H9 (cell line): ENCODE data around the gene SETBP1. TPM values are rescaled to one million over a fixed set of nuclear protein-coding genes. Genes with fewer than 3 reads are reported as not detected.

Experiments
- DNase-seq: peaks from one replicate; pipeline ENCODE4 v3.0.0-alpha.2; 2017
- H2AFZ ChIP-seq: one replicate; pipeline ENCODE4 v1.6.1; 2013; ENCODE audit warnings: mild to moderate bottlenecking, low read length, control low read depth, moderate library complexity
- H2AK5ac ChIP-seq: 2 replicates; pipeline ENCODE4 v1.6.1; 2013; ENCODE audit warnings: low read length, control low read depth, mixed read lengths; ENCODE audit not compliant: insufficient read length
- H2BK120ac ChIP-seq: one replicate; pipeline ENCODE4 v1.6.1; 2013; ENCODE audit warnings: low read depth, mild to moderate bottlenecking, low read length, control low read depth, inconsistent platforms; ENCODE audit not compliant: poor library complexity, severe bottlenecking
- H2BK12ac ChIP-seq: 2 replicates; pipeline ENCODE4 v1.6.1; 2013; ENCODE audit warnings: low read length, control low read depth, mixed read lengths, low read depth; ENCODE audit not compliant: insufficient read length
- H2BK15ac ChIP-seq: 2 replicates; pipeline ENCODE4 v1.6.1; 2013; ENCODE audit warnings: low read depth, low read length, control low read depth
- H2BK20ac ChIP-seq: one replicate; pipeline ENCODE4 v1.6.1; 2013; ENCODE audit warnings: low read depth, mild to moderate bottlenecking, low read length, control low read depth, inconsistent platforms; ENCODE audit not compliant: poor library complexity, severe bottlenecking
- H2BK5ac ChIP-seq: 2 replicates; pipeline ENCODE4 v1.6.1; 2013; ENCODE audit warnings: low read length, control low read depth, mixed read lengths; ENCODE audit not compliant: insufficient read length
- H3K14ac ChIP-seq: 2 replicates; pipeline ENCODE4 v1.6.1; 2013; ENCODE audit warnings: low read length, control low read depth; ENCODE audit not compliant: insufficient read depth
- H3K18ac ChIP-seq: 2 replicates; pipeline ENCODE4 v1.6.1; 2013; ENCODE audit warnings: low read depth, mild to moderate bottlenecking, mixed read lengths, low read length, control low read depth; ENCODE audit not compliant: insufficient read length
- H3K23ac ChIP-seq: 2 replicates; pipeline ENCODE4 v1.6.1; 2013; ENCODE audit warnings: low read length, control low read depth, mixed read lengths, low read depth; ENCODE audit not compliant: insufficient read length
- H3K23me2 ChIP-seq: 2 replicates; pipeline ENCODE4 v1.6.1; 2013; ENCODE audit warnings: low read depth, mild to moderate bottlenecking, mixed read lengths, low read length, control low read depth; ENCODE audit not compliant: insufficient read length, poor library complexity, severe bottlenecking
- H3K27ac ChIP-seq: 2 replicates; pipeline ENCODE4 v1.5.1; 2013; ENCODE audit warnings: low read length, control low read depth, mixed read lengths, low read depth; ENCODE audit not compliant: insufficient read length
- H3K27me3 ChIP-seq: 2 replicates; pipeline ENCODE4 v1.6.1; 2013; ENCODE audit warnings: low read length, control low read depth, inconsistent platforms; ENCODE audit not compliant: insufficient read depth
- H3K4ac ChIP-seq: 2 replicates; pipeline ENCODE4 v1.6.1; 2013; ENCODE audit warnings: low read depth, mild to moderate bottlenecking, control low read depth, inconsistent platforms, low read length, moderate library complexity
- H3K4me1 ChIP-seq: 2 replicates; pipeline ENCODE4 v1.6.1; 2013; ENCODE audit warnings: low read length, control low read depth, inconsistent platforms; ENCODE audit not compliant: insufficient read depth
- H3K4me2 ChIP-seq: 2 replicates; pipeline ENCODE4 v1.6.1; 2013; ENCODE audit warnings: low read length, control low read depth, mixed read lengths; ENCODE audit not compliant: insufficient read length, insufficient read depth
- H3K56ac ChIP-seq: 2 replicates; pipeline ENCODE4 v1.6.1; 2013; ENCODE audit warnings: low read depth, mild to moderate bottlenecking, mixed read lengths, low read length, control low read depth; ENCODE audit not compliant: insufficient read length
- H3K79me1 ChIP-seq: 2 replicates; pipeline ENCODE4 v1.6.1; 2013; ENCODE audit warnings: low read depth, mild to moderate bottlenecking, moderate library complexity, low read length, control low read depth, inconsistent platforms; ENCODE audit not compliant: insufficient read depth, poor library complexity, severe bottlenecking
- H3K79me2 ChIP-seq: 2 replicates; pipeline ENCODE4 v1.6.1; 2013; ENCODE audit warnings: low read length, control low read depth, inconsistent platforms; ENCODE audit not compliant: insufficient read depth
- H3K9ac ChIP-seq: 2 replicates; pipeline ENCODE4 v1.6.1; 2013; ENCODE audit warnings: low read length, control low read depth, mixed read lengths; ENCODE audit not compliant: insufficient read length; ENCODE audit errors: extremely low read depth
- H3K9me3 ChIP-seq: one replicate; pipeline ENCODE4 v1.6.1; 2013; ENCODE audit warnings: low read depth, low read length, inconsistent platforms; ENCODE audit not compliant: control insufficient read depth
- H3T11ph ChIP-seq: one replicate; pipeline ENCODE4 v1.6.1; 2013; ENCODE audit warnings: mild to moderate bottlenecking, low read length, control low read depth, inconsistent platforms
- H4K20me1 ChIP-seq: one replicate; pipeline ENCODE4 v1.6.1; 2013; ENCODE audit not compliant: control insufficient read depth, insufficient read length, insufficient read depth
- H4K5ac ChIP-seq: 2 replicates; pipeline ENCODE4 v1.6.1; 2013; ENCODE audit warnings: low read depth, mild to moderate bottlenecking, mixed read lengths, low read length, control low read depth; ENCODE audit not compliant: insufficient read length
- H4K8ac ChIP-seq: replicated peaks from 2 replicates; pipeline ENCODE4 v1.6.1; 2013; ENCODE audit warnings: low read length, control low read depth, mixed read lengths, low read depth; ENCODE audit not compliant: insufficient read length
- H4K91ac ChIP-seq: 2 replicates; pipeline ENCODE4 v1.6.1; 2013; ENCODE audit warnings: low read depth, mild to moderate bottlenecking, moderate library complexity, mixed read lengths, low read length, control low read depth; ENCODE audit not compliant: insufficient read length
- H3K27ac Mint-ChIP-seq, 3 experiments: 2 replicates in 2 of 3; 3 replicates in 1 of 3; pipeline ENCODE4 v1.8.0; 2020 to 2021; ENCODE audit warnings: mixed read lengths in 3 of 3, mild to moderate bottlenecking in 1 of 3, moderate library complexity in 1 of 3
- H3K27me3 Mint-ChIP-seq: 2 replicates; pipeline ENCODE4 v1.8.0; 2021; ENCODE audit warnings: low read depth, mild to moderate bottlenecking, moderate library complexity, mixed read lengths
- H3K36me3 Mint-ChIP-seq, 3 experiments: 2 replicates in 2 of 3; 3 replicates in 1 of 3; pipeline ENCODE4 v1.8.0; 2020 to 2021; ENCODE audit warnings: low read depth in 3 of 3, mixed read lengths in 3 of 3; ENCODE audit not compliant: insufficient read depth in 1 of 3
- H3K4me1 Mint-ChIP-seq, 2 experiments: 2 replicates each; pipeline ENCODE4 v1.8.0; 2020; ENCODE audit warnings: mixed read lengths in 2 of 2
- H3K4me3 Mint-ChIP-seq, 2 experiments: 2 replicates in 1 of 2; 3 replicates in 1 of 2; pipeline ENCODE4 v1.8.0; 2020 to 2021; ENCODE audit warnings: mild to moderate bottlenecking in 2 of 2, mixed read lengths in 2 of 2, moderate library complexity in 1 of 2
- H3K9me3 Mint-ChIP-seq, 2 experiments: 2 replicates in 1 of 2; 3 replicates in 1 of 2; pipeline ENCODE4 v1.8.0; 2020; ENCODE audit warnings: mild to moderate bottlenecking in 2 of 2, mixed read lengths in 2 of 2, moderate library complexity in 1 of 2
- WGBS: extraction: QIAGEN DNeasy Blood & Tissue Kit; methylation state at CpG from one replicate; pipeline ENCODE4 v1.1.7; 2013; ENCODE audit warnings: missing lambda C conversion rate, low lambda C conversion rate, mixed read lengths; ENCODE audit not compliant: insufficient read length; ENCODE audit errors: extremely low coverage; 5-methylcytosine and 5-hydroxymethylcytosine counted together
- total RNA-seq: library from RNA; stranded (reverse); gene quantifications from 2 replicates; pipeline ENCODE4 v1.2.1, GENCODE V29; 2021
- TF ChIP-seq, protein P1 (sequence below): fragments of 200-600 bp; sonication (generic); conservative IDR thresholded peaks from 3 replicates; pipeline ENCODE4 v1.8.0; 2021; ENCODE audit warnings: antibody characterized with exemption, mild to moderate bottlenecking

Gene SETBP1
- total RNA-seq, 1 experiment from 2014 or later = 4.6 TPM

DNA sequence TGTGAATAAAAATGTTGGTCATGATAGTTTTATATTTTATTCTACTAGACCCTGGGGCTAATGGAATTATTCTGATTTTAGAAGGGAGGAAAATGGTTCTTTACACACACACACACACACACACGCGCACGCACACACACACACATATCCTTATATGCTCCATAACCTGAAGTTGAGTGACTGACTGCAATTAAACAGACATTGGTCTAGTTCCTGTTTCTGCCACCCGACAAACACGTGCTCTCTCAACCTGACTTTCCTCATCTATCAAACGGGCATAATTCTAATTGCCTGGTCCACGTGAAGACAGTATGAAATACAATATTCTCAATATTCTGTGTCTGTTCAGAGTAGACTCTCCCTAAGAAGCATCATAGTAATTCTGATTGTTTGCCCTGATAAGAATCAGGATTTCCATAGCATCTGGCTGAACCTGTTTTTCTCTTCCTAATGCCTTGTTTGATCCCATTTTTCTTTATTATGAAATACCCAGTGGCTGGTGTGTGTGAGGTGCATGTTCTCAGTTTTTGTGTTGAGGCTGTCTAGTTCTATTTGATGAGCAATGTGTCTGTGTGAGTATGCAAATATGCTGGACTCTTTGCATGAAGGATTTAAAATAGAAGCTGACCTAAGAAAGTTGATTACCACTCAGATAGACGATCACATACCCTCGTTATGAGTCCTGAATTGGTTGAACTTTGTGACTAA, 51.0 kb downstream of the SETBP1 start:
- Histone ChIP-seq H3K9me3 (no peaks in the 10 kb centered on the region), H3K14ac (no peak overlapping the region), H2BK15ac (no peak overlapping the region), H3K27me3 (no peaks in the 10 kb centered on the region), H3K4me1 (peaks cover 7% of the 10 kb centered on the region; the same call in 1 of the 2 replicates), H3K9ac (no peak overlapping the region), H2BK20ac (no peak overlapping the region), H3K79me2 (no peaks in the 10 kb centered on the region), H3K23ac (no peak overlapping the region), H2BK12ac (no peak overlapping the region), H4K5ac (no peak overlapping the region), H3K4me2 (no peak overlapping the region), H3T11ph (no peak overlapping the region), H3K27ac (no peak overlapping the region), H2AK5ac (no peak overlapping the region), H4K8ac (no peak overlapping the region), H2AFZ (no peak overlapping the region), H4K20me1 (no peaks in the 10 kb centered on the region), H3K79me1 (no peaks in the 10 kb centered on the region), H3K56ac (no peak overlapping the region), H3K23me2 (no peaks in the 10 kb centered on the region), H3K4ac (no peak overlapping the region), H2BK5ac (no peak overlapping the region), H3K18ac (no peak overlapping the region), H2BK120ac (no peak overlapping the region), H4K91ac (no peak overlapping the region)
- no CpG with 5 or more reads among the region's 9 CpGs for WGBS
- Mint-ChIP-seq H3K4me1 (peaks cover 17 to 33% of the 10 kb centered on the region in 2 experiments), H3K27ac (no peak overlapping the region), H3K4me3 (no peak overlapping the region), H3K36me3 (no peaks in the 10 kb centered on the region; a peak in 2 of 7 replicates), H3K27me3 (no peaks in the 10 kb centered on the region), H3K9me3 (no peaks in the 10 kb centered on the region)
- no peak for DNase-seq
- TF ChIP-seq, protein P1, sequence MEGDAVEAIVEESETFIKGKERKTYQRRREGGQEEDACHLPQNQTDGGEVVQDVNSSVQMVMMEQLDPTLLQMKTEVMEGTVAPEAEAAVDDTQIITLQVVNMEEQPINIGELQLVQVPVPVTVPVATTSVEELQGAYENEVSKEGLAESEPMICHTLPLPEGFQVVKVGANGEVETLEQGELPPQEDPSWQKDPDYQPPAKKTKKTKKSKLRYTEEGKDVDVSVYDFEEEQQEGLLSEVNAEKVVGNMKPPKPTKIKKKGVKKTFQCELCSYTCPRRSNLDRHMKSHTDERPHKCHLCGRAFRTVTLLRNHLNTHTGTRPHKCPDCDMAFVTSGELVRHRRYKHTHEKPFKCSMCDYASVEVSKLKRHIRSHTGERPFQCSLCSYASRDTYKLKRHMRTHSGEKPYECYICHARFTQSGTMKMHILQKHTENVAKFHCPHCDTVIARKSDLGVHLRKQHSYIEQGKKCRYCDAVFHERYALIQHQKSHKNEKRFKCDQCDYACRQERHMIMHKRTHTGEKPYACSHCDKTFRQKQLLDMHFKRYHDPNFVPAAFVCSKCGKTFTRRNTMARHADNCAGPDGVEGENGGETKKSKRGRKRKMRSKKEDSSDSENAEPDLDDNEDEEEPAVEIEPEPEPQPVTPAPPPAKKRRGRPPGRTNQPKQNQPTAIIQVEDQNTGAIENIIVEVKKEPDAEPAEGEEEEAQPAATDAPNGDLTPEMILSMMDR = no peak
